ENCODE measurements around the gene ZFP3.
"Not testable (repeated sequence)": the region's sequence is repeated elsewhere in the genome, so short reads cannot be mapped to it uniquely, and the experiment has no call there.

DNA sequence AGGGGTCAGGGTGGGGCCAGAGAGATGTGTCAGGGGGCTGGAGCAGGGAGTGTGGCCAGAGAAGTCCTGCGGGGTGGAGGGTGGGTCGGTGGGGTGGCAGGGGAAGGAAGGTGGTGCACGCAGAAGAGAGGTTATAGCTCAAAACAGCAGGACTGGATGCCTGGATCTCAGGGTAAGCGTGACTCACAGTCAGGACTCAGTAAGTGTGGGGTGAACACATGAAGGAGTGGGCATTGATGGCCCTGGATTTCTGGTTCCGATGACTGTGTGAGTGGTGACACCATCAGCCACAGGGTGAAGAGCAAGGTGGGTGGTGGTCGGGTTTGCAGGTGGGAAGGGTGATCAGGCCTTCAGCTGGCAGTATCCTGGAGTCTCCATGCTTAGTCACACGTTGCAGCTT lies 43.8 kb downstream of the ZFP3 start:
- TF ChIP-seq POLR2A (IDR thresholded peaks at IDR 0.05) = not testable (repeated sequence)
- TF ChIP-seq, protein P1, sequence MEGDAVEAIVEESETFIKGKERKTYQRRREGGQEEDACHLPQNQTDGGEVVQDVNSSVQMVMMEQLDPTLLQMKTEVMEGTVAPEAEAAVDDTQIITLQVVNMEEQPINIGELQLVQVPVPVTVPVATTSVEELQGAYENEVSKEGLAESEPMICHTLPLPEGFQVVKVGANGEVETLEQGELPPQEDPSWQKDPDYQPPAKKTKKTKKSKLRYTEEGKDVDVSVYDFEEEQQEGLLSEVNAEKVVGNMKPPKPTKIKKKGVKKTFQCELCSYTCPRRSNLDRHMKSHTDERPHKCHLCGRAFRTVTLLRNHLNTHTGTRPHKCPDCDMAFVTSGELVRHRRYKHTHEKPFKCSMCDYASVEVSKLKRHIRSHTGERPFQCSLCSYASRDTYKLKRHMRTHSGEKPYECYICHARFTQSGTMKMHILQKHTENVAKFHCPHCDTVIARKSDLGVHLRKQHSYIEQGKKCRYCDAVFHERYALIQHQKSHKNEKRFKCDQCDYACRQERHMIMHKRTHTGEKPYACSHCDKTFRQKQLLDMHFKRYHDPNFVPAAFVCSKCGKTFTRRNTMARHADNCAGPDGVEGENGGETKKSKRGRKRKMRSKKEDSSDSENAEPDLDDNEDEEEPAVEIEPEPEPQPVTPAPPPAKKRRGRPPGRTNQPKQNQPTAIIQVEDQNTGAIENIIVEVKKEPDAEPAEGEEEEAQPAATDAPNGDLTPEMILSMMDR (IDR thresholded peaks at IDR 0.05) = not testable (repeated sequence)
